ENCODE data around the gene SESN2. TPM values are rescaled to one million over a fixed set of nuclear protein-coding genes. Genes with fewer than 3 reads are reported as not detected.

The SESN2 gene
- total and polyA plus RNA-seq, 2 donors from 2014 or later = 19.4 to 22.7 TPM

DNA sequence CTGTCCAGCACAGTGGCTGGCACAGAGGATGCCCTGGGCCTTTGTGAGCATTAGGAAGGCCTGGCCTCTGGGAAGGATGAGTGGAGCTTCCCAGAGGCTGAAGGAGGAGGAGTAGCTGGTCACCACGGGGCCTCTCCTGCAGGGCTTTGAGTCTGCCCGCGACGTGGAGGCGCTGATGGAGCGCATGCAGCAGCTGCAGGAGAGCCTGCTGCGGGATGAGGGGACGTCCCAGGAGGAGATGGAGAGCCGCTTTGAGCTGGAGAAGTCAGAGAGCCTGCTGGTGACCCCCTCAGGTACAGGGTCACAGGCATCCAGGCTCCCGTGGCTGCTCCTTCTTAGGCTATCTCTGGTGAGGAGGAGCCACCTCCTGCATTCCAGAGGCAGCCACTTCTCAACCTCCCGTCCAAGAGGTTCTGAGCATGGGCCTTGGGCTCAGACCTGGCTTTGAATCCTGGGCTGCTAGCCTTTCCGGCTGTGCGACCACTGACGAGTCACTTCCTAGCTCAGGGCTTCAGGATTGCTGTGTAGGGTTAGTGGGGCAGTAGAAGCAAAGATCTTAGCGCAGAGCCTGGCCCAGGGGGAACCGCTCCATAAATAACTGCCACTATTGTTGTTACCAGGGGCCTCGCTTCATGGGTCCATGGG lies 14.0 kb downstream of the SESN2 start:
- no peak overlapping the region for H3K27ac ChIP-seq (ENCODE audit: low read depth in 2 of 2, low read length in 2 of 2)
- DNase-seq (no peak), FAIRE-seq (no peak)
- H3K27me3 ChIP-seq (ENCODE audit: control insufficient read depth, insufficient read depth, low read length) = no peaks in the 10 kb centered on the region
- peaks cover 5 to 38% (median 24%) of the 10 kb centered on the region in 3 donors for H3K36me3 ChIP-seq (ENCODE audit: control insufficient read depth in 2 of 3, insufficient read depth in 3 of 3, low read length in 3 of 3)
- intact Hi-C loops (cut with DNase I) = no loop called here
- no peak overlapping the region for H3K9ac ChIP-seq (ENCODE audit: low read length in 3 of 3)
- TF ChIP-seq, protein P1, sequence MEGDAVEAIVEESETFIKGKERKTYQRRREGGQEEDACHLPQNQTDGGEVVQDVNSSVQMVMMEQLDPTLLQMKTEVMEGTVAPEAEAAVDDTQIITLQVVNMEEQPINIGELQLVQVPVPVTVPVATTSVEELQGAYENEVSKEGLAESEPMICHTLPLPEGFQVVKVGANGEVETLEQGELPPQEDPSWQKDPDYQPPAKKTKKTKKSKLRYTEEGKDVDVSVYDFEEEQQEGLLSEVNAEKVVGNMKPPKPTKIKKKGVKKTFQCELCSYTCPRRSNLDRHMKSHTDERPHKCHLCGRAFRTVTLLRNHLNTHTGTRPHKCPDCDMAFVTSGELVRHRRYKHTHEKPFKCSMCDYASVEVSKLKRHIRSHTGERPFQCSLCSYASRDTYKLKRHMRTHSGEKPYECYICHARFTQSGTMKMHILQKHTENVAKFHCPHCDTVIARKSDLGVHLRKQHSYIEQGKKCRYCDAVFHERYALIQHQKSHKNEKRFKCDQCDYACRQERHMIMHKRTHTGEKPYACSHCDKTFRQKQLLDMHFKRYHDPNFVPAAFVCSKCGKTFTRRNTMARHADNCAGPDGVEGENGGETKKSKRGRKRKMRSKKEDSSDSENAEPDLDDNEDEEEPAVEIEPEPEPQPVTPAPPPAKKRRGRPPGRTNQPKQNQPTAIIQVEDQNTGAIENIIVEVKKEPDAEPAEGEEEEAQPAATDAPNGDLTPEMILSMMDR (IDR thresholded peaks at IDR 0.05; ENCODE audit: borderline replicate concordance, extremely low read depth, insufficient read depth) = no peak
- H3K4me1 ChIP-seq (ENCODE audit: control insufficient read depth in 2 of 3, insufficient read depth in 2 of 3, low read depth in 1 of 3, low read length in 3 of 3) = no peaks in the 10 kb centered on the region
- H3K9me3 ChIP-seq (ENCODE audit: control insufficient read depth in 2 of 3, insufficient read depth in 1 of 3, low read length in 3 of 3) = no peaks in the 10 kb centered on the region
- no peak overlapping the region for H3K4me3 ChIP-seq (ENCODE audit: low read length in 3 of 3)

DNA sequence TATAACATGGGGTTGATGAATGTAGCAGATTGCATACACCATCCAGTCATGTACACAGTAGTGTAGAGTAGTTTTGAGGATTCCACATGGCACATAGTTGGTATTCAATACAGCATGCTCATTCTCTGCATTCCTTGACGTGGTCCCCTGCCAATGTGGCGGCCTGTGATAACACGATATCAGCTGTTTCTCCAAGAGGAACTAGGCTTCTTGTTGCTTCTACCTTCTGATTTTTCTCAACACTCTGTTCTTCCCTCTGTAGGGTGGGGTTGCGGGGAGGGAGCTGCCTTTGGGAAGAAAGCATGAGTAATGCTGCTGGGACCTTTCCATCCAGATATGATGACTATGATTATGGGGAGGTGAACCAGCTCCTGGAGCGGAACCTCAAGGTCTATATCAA lies 19.4 kb downstream of the SESN2 start:
- Histone ChIP-seq H3K4me1 (ENCODE audit: control insufficient read depth in 2 of 3, insufficient read depth in 2 of 3, low read depth in 1 of 3, low read length in 3 of 3) (peaks cover 0 to 5% (median 3%) of the 10 kb centered on the region in 3 donors), H3K9me3 (ENCODE audit: control insufficient read depth in 2 of 3, insufficient read depth in 1 of 3, low read length in 3 of 3) (no peaks in the 10 kb centered on the region), H3K27me3 (ENCODE audit: control insufficient read depth, insufficient read depth, low read length) (no peaks in the 10 kb centered on the region), H3K9ac (ENCODE audit: low read length in 3 of 3) (no peak overlapping the region), H3K27ac (ENCODE audit: low read depth in 2 of 2, low read length in 2 of 2) (no peak overlapping the region), H3K36me3 (ENCODE audit: control insufficient read depth in 2 of 3, insufficient read depth in 3 of 3, low read length in 3 of 3) (peaks cover 3 to 56% (median 23%) of the 10 kb centered on the region in 3 donors), H3K4me3 (ENCODE audit: low read length in 3 of 3) (no peak overlapping the region)
- DNase-seq (no peak), FAIRE-seq (no peak)
- TF ChIP-seq, protein P1 (IDR thresholded peaks at IDR 0.05; ENCODE audit: borderline replicate concordance, extremely low read depth, insufficient read depth) = no peak
- intact Hi-C loops (cut with DNase I) = no loop called here

DNA sequence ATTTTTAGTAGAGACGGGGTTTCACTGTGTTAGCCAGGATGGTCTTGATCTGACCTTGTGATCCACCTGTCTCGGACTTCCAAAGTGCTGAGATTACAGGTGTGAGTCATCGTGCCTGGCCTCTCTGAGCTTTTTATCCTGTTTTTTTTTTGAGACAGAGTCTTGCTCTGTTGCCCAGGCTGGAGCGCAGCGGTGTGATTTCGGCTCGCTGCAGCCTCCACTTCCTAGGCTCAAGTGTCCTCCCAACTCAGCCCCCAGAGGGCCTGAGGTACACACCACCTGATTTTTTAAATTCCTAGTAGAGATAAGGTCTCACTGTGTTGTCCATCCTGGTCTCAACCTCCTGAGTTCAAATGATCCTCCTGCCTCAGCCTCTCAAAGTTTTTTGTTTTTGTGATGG lies 20.4 kb downstream of the SESN2 start:
- H3K27ac ChIP-seq (ENCODE audit: low read depth in 2 of 2, low read length in 2 of 2) = no peak overlapping the region
- H3K27me3 ChIP-seq (ENCODE audit: control insufficient read depth, insufficient read depth, low read length) = no peaks in the 10 kb centered on the region
- peak in 1 of 5 donors; percentile 6 for DNase-seq
- H3K9me3 ChIP-seq (ENCODE audit: control insufficient read depth in 2 of 3, insufficient read depth in 1 of 3, low read length in 3 of 3) = no peaks in the 10 kb centered on the region
- intact Hi-C loops (cut with DNase I) = no loop called here
- H3K36me3 ChIP-seq (ENCODE audit: control insufficient read depth in 2 of 3, insufficient read depth in 3 of 3, low read length in 3 of 3) = peaks cover 3 to 48% (median 17%) of the 10 kb centered on the region in 3 donors
- no peak overlapping the region for H3K4me3 ChIP-seq (ENCODE audit: low read length in 3 of 3)
- peaks cover 0 to 5% (median 3%) of the 10 kb centered on the region in 3 donors for H3K4me1 ChIP-seq (ENCODE audit: control insufficient read depth in 2 of 3, insufficient read depth in 2 of 3, low read depth in 1 of 3, low read length in 3 of 3)
- H3K9ac ChIP-seq (ENCODE audit: low read length in 3 of 3) = no peak overlapping the region
- no peak for FAIRE-seq
- TF ChIP-seq, protein P1 (IDR thresholded peaks at IDR 0.05; ENCODE audit: borderline replicate concordance, extremely low read depth, insufficient read depth) = no peak
